GM19455 (cell line): ENCODE data around the gene KCNN1.

Source experiments
- ATAC-seq: cut with Tn5 transposase; IDR thresholded peaks from one replicate; pipeline ENCODE4 v1.9.1; 2021; ENCODE audit not compliant: unreplicated experiment

Gene KCNN1

DNA sequence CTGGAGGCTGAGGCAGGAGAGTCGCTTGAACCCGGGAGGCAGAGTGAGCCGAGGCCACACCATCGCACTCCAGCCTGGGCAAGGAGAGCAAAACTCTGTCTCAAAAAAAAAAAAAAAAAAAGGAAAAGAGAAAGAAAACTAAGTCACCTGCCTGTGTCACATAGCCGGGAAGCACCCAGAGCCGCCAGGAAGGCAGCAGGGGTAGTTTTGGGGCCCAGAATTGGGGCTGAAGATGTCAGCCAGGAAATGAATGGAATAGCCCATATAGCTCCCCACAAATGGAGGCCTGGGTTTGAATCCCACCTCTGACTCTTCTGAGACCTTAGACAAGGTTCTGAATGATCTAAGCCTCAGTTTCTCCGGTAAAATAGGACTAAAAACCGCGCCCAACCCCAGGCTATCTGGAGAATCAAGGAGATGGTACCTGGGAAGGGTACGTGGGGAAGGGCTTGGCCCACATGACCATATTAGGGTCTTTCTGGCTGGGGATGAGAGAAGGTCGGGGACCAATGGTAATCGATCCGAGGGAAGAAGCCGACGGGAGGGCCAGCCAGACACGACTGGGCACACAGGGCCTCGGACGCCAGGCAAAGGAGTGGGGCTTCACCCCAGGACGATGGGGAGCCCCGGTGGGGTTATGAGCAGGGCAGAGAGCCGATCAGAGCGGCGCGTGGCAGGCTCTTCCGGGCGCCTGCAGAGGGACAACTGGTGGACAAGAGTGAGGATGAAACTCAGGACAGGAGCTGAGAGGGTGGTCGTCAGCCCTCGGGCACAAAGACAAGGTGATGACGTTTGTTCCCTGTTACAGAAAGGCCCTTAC is 19.7 kb upstream of the KCNN1 start:
- ATAC-seq = peak; percentile 35

- ATAC-seq = peak; percentile 62
Observed at GRCh38 chr19:17947815-17948513, 18.9 kb upstream of the KCNN1 start.

DNA sequence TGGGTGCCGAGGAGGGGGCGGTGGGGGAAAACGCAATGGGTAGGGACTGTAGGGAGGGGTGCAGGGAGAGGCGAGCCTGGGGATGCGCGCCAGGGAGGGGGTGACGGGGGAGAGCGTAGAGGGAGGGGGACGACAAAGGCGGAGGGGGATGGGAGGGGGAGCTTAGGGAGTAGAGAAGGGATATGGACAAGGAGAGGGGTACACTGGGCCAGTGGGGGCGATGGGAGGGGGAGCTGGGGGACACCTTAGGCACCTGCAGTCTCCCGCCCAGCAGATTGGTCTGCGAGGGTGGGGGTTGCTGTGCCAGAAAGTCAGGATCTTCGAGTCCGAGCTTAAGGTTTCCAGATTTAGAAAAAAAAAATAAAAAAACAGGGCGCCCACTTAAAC is 18.4 kb upstream of the KCNN1 start:
- ATAC-seq = no peak

- no peak for ATAC-seq
Observed at GRCh38 chr19:17948931-17949930, 17.7 kb upstream of the KCNN1 start.

GRCh38 chr19:17949956-17950309 is 17.0 kb upstream of the KCNN1 start:
- ATAC-seq = no peak

DNA sequence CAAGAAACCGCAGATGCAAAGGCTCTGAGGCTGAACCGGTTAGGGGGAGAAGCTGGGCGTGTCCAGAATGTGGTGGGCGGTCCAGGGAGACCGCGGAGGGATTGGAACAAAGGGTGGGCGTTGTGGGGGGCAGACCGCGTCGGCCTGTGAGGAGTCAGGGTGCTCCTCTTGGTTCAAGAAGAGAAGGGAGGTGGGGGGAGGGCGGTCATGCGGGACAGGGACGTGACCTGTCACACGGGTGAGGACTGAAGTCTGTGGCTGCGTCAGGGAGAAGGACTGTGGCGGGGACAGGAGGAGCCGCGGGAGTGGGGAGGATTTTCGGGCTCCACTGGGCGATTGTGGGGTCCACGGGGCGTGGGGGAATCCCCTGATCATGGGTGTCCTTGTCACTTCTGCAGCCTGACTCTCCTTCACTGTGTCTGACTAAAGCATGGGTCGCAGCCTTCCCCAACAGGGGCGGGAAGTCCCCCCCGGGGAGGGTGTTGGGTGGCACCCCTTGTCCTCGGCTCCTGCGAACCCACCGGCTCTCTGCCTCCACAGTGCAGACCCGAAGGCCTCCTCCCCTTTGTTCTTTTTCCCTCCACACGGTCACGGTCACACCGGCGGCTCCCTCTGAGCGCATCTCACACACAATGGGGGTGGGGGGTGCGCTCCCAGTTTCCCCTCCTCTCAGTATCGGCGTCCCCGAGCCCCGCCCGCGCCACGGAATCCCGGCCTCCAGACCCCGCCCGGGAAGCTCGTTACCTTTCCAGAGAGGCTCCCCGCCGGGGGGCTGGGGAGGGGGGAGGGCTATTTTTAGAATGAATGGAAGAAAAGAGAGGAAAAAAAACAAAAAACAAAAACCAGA is 16.4 kb upstream of the KCNN1 start:
- no peak for ATAC-seq

DNA sequence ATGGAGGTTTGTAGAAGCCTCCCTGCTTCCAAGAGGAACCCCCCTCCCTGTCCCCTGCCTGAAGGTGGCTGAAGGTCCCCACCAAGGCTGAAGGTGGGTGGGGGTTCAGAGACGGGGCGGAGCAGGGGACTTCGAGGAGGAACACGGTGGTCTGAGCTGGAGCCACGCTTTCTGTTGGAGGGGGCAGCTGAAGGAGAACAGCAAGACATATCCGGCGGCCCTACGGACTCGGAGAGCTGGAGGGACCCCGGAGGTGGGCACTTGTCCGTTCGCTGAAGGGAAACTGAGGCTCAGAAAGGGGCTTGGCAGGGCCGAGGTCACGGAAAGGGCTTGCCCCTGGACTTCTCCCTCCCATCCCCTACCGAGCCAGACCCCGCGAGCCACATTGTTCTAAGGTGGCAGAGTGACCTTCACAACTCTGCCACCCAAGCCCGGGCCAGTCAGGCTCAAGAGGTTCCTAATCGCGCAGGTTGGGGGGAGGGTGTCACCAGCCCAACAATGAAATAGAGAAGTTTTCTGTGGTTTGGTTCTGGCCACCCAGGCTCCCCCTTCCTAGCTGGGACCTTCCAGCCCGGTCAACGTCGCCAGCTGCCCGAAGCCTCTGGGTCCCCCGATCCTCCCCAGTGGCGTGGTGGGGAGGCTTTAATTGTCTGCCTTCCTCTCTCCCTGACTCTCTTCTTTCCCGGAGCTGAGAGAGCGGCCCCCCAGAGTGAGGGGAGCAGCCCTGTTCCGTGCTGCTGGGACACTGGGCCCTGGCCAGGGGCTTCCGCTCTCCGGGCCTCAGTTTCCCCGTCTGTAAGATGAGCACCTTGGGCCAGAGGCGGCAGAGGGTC is 15.5 kb upstream of the KCNN1 start:
- no peak for ATAC-seq

GRCh38 chr19:17951990-17952976 is 14.6 kb upstream of the KCNN1 start:
- ATAC-seq = no peak

- no peak for ATAC-seq
Observed at GRCh38 chr19:17953316-17953801, 13.5 kb upstream of the KCNN1 start.

- ATAC-seq = no peak
Observed at GRCh38 chr19:17953869-17954268, 13.0 kb upstream of the KCNN1 start.

DNA sequence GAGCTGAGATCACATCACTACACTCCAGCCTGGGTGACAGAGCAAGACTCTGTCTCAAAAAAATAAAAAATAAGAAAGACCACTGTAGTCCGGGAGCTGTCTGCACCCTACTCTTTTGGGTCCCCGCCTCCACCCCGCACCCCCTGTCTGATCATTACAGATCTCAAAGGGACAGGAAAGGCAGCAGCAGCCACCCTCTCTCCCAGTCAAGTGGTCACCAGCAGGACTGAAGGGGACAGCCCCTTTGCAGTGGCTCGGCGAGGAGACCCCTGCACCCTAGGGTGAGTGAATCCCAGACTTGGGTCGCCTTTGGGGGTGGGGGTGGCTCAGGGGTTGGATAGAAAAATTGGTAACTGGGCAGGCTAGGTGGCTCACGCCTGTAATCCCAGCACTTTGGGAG is 12.5 kb upstream of the KCNN1 start:
- ATAC-seq = no peak

GRCh38 chr19:17957149-17957849 is 9.6 kb upstream of the KCNN1 start:
- ATAC-seq = no peak

- no peak for ATAC-seq
Observed at GRCh38 chr19:17957885-17958284, 9.0 kb upstream of the KCNN1 start.

DNA sequence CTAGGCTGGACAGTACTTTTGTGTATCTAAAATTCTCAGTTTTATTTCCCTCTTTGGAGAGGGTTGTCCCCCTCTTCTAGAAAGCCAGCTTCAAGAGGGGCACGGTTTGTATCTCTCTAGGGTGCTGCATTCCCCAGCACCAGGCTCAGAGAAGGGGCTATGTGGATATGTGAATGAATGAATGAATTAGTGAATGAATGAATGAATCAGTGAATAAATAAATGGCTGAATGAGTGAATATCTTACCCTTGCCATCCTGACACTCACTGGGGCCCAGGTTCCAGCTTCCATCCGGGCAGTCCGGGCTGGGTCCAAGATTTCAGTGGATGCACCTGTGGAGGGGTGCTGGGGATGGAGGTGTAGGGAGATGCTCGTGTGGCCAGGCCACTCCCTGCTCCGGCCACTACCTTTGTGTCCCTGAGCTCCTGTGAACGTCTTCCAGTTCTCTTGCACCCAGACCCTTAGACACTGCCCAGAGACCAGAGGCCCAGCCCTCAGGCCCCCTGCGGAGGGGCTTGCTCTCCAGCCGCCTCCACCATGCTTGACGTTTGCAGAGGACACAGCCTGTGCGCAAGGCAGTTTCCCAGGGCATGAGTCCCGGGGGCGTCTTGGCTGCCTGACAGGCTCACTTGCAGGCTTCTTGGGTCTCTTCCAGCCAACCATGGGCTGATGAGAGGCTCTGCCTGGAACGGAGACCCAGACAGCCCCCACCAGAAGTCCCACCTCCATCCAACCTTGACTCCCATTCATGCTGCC is 2.8 kb upstream of the KCNN1 start:
- ATAC-seq = no peak

DNA sequence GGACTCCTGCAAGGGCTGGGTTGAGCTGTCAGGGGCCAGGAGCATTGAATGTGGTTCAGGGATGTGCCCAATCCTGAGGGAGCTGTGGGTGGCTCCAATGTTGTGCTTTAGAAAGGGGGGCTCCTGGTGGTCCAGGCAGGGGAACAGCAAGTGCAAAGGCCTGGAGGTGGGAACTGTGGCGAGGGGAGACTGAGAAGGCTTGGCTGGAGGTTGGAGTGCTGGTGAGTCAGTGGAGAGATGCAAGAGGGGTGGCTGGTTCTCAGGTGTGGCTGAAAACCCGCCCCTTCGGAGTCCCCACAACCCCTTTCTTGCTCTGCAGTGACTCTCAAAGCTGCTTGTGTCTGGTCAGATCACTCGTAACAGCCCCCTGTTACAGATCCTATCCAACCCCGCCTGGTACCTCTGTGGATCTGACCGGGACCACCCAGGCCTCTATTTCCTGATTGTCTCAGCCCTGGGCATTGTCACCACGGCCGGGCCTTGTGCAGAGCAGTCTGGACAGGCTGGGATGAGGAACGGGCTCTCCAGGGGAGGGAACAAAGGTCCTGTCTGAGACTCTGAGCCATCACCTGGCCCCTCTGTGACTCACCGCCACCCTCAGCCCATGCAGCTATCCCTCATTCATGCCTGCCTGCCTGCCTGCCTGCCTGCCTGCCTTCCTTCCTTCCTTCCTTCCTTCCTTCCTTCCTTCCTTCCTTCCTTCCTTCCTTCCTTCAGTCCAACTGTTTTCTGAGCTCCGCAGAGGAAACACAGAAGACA is 1.4 kb upstream of the KCNN1 start:
- no peak for ATAC-seq

DNA sequence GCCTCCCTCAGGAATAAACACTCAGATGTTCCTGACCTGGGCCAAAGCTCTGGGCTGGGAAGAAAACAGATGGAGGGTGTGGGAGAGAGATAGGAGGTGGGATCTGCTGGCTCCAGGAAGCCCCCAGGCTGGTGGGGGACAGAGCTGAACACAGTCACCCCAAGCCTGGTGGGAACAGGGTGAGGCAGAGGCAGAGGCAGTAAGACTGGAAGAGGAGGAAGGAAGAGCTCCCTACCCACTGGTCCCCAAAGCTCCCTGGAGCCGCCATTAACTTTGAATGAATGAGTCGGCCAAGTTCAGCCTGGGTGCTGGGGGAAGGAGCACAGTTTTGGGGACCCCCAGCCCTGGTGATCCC is 801 bp upstream of the KCNN1 start:
- no peak for ATAC-seq
